Peyer's patch (tissue), 4 donors: ENCODE data around the gene VCAM1. TPM values are rescaled to one million over a fixed set of nuclear protein-coding genes. Genes with fewer than 3 reads are reported as not detected.
A peak's percentile ranks its signal among the peaks of the same experiment; 100 is the strongest.
"Not testable (repeated sequence)": the region's sequence is repeated elsewhere in the genome, so short reads cannot be mapped to it uniquely, and the experiment has no call there.

ENCODE experiments used
- DNase-seq, 3 donors: peaks; one replicate each; pipeline ENCODE4 v3.0.0-alpha.2; 2017 to 2019
- H3K27ac ChIP-seq, 4 donors: fragments of 200-600 bp; sonication (generic); one replicate each; pipeline ENCODE4 v1.5.1; 2016 to 2019
- H3K27me3 ChIP-seq, 2 donors: fragments of 200-600 bp; sonication (generic); one replicate each; pipeline ENCODE4 v1.5.1; 2019
- H3K36me3 ChIP-seq, 3 donors: fragments of 200-600 bp; sonication (generic); one replicate each; pipeline ENCODE4 v1.5.1; 2016 to 2019
- H3K4me1 ChIP-seq, 4 donors: fragments of 200-600 bp; sonication (generic); one replicate each; pipeline ENCODE4 v1.5.1; 2016 to 2019
- H3K4me3 ChIP-seq, 4 donors: fragments of 200-600 bp; sonication (generic); 1 replicate in 3 of 4; 2 replicates in 1 of 4; pipeline ENCODE4 v1.5.1; 2016 to 2019; ENCODE audit warnings: mild to moderate bottlenecking in 1 of 4
- H3K9me3 ChIP-seq, 4 donors: fragments of 200-600 bp; sonication (generic); one replicate each; pipeline ENCODE4 v1.5.1; 2016 to 2019; ENCODE audit warnings: mild to moderate bottlenecking in 1 of 4
- POLR2A ChIP-seq, 2 donors: fragments of 450-650 bp; IDR thresholded peaks; one replicate each; pipeline ENCODE4 v1.5.1; 2017; ENCODE audit warnings: antibody characterized with exemption in 2 of 2, mild to moderate bottlenecking in 2 of 2, moderate library complexity in 2 of 2
- total RNA-seq, 4 donors: library from RNA; depleted of rRNA; stranded (reverse); fragments of >200 nt; gene quantifications; one replicate each; pipeline ENCODE4 v1.1.0, GENCODE V29; 2016
- TF ChIP-seq, protein P1 (sequence below), 6 experiments: fragments of 450-650 bp in 4 of 6; fragments of 200-600 bp in 2 of 6; sonication (generic) in 1 of 6; IDR thresholded peaks; one replicate each; pipeline ENCODE4 v1.5.1; 2017 to 2019; ENCODE audit warnings: antibody characterized with exemption in 6 of 6, mild to moderate bottlenecking in 3 of 6, moderate library complexity in 1 of 6

VCAM1 gene
- total RNA-seq, 4 donors from 2014 or later = 0.88 to 9.1 (median 2.7) TPM

DNA sequence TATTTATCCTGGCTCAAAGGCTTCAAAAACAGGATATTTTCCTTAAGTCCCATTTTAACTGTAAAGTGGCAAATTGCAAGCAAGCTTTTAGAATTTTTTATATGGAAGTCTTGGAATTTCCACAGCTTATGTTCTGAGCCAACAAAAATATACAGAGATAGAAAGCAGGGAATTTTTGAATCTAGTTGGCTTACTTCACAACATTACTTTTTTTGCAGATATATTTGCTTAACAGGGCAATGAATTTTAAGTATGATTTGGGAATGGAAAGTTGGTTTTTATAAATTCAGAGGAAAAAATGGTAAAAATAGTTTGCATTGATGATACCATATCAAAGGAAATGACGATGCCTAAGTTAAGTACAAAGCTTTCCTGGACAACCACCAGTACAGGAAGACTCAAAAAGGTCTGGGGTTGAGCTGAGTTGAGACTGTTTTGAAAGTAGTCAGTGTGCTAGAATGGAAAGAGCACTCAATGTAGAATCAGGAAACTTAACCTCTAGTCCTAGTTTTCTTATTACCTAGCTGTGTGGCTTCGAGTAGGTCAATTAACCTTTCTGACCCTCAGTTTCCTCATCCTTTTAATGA, 11.0 kb upstream of the VCAM1 start:
- no peaks in the 10 kb centered on the region for H3K36me3 ChIP-seq
- H3K4me1 ChIP-seq = no peaks in the 10 kb centered on the region
- no peak for TF ChIP-seq POLR2A (IDR thresholded peaks at IDR 0.05)
- TF ChIP-seq, protein P1, sequence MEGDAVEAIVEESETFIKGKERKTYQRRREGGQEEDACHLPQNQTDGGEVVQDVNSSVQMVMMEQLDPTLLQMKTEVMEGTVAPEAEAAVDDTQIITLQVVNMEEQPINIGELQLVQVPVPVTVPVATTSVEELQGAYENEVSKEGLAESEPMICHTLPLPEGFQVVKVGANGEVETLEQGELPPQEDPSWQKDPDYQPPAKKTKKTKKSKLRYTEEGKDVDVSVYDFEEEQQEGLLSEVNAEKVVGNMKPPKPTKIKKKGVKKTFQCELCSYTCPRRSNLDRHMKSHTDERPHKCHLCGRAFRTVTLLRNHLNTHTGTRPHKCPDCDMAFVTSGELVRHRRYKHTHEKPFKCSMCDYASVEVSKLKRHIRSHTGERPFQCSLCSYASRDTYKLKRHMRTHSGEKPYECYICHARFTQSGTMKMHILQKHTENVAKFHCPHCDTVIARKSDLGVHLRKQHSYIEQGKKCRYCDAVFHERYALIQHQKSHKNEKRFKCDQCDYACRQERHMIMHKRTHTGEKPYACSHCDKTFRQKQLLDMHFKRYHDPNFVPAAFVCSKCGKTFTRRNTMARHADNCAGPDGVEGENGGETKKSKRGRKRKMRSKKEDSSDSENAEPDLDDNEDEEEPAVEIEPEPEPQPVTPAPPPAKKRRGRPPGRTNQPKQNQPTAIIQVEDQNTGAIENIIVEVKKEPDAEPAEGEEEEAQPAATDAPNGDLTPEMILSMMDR (IDR thresholded peaks at IDR 0.05) = no peak
- no peak overlapping the region for H3K27ac ChIP-seq
- no peaks in the 10 kb centered on the region for H3K27me3 ChIP-seq
- no peak for DNase-seq
- no peaks in the 10 kb centered on the region for H3K9me3 ChIP-seq
- no peak overlapping the region for H3K4me3 ChIP-seq

DNA sequence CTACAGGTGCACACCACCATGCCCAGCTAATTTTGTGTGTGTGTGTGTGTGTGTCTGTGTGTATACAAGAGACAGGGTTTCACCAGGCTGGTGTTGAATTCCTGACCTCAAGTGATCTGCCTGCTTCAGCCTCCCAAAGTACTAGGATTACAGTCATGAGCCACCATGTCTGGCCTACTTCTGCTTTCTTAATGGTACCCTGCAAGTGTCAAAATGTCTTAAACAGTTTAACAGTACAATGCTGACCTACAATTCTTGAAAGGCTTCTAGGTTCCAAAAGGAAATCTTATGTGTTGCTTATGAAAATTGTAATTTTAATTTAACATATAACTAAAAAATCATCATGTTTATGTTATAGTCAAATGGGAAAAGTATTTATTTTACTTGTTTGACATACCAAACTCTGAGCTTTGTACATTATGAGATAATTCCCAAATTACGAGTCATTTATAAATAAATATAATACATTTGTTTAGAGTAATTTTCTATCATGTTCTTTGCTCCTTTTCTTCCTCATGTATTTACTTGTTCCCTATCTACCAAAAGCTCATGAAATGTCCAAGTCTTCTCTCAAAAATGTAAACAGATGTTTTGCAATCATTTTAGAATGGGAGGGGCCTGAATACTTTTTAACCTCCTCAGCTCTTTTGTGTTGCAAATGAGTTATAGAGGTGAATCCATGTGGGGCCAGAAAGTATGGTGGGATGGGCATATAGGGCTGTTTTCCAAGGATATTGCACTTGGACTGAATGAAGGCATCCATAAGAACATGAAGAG, 8.4 kb upstream of the VCAM1 start:
- TF ChIP-seq POLR2A (IDR thresholded peaks at IDR 0.05) = no peak
- TF ChIP-seq, protein P1 (IDR thresholded peaks at IDR 0.05) = no peak
- H3K27ac ChIP-seq = no peak overlapping the region
- H3K27me3 ChIP-seq = no peaks in the 10 kb centered on the region
- no peak for DNase-seq
- no peaks in the 10 kb centered on the region for H3K4me1 ChIP-seq
- no peaks in the 10 kb centered on the region for H3K9me3 ChIP-seq
- no peak overlapping the region for H3K4me3 ChIP-seq
- no peaks in the 10 kb centered on the region for H3K36me3 ChIP-seq

DNA sequence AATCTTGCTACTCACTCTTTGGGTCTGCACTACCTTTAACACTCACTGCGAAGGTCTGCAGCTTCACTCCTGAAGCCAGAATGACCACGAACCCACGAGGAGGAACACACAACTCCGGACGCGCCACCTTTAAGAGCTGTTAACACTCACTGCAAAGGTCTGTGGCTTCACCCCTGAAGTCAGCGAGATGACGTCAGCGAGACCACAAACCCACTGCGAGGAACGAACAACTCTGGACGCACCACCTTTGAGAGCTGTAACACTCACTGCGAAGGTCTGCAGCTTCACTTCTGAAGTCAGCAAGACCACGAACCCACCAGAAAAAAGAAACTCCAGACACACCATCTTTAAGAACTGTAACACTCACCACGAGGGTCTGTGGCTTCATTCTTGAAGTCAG, 6.5 kb upstream of the VCAM1 start:
- peak in 2 of 3 donors; percentile 20 to 67 for DNase-seq
- H3K36me3 ChIP-seq = not testable (repeated sequence)

DNA sequence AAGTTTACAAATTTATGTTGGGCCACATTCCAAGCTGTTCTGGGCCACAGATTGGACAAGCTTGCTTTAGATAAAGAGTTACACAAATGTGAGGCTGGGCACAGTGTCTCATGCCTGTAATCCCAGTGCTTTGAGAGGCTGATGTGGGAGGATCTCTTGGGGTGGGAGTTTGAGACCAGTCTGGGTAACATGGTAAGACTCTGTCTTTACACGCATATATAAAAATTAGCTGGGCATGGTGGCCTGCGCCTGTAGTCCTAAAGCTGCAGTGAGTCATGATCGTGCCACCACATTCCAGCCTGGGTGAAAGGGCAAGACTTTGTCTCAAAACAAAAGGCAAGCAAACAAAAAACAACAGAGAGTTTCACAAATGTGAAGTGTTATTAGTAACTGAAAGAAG, 5.9 kb upstream of the VCAM1 start:
- Histone ChIP-seq H3K9me3 (no peaks in the 10 kb centered on the region), H3K36me3 (no peaks in the 10 kb centered on the region), H3K27me3 (no peaks in the 10 kb centered on the region), H3K27ac (no peak overlapping the region), H3K4me3 (no peak overlapping the region), H3K4me1 (no peaks in the 10 kb centered on the region)
- DNase-seq = no peak
- TF ChIP-seq POLR2A (IDR thresholded peaks at IDR 0.05) = no peak
- TF ChIP-seq, protein P1 (IDR thresholded peaks at IDR 0.05) = no peak

More for the DNA sequence above, 6.5 kb upstream of the VCAM1 start:
- not testable (repeated sequence) for H3K4me1 ChIP-seq, H3K4me3 ChIP-seq, H3K9me3 ChIP-seq, H3K27ac ChIP-seq, H3K27me3 ChIP-seq

DNA sequence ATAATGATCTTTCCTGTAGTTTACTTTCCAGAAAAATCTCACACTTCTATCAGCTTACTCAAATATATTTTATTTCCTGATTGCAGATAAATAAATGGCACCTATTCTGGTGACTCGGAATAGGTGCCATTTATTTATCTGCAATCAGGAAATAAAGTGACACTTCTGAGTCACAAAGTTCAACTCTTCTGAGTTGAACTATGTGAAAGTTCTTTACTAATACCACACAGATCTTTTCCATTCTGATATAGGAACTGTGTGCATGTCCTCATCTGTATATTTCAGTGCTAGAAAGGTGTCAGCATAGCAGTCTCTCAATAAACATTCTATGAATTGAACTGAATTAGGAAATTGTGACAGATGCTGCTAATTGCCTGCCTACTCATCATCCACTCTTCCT, 4.9 kb upstream of the VCAM1 start:
- no peak for DNase-seq
- no peaks in the 10 kb centered on the region for H3K4me1 ChIP-seq
- H3K9me3 ChIP-seq = no peaks in the 10 kb centered on the region
- H3K27ac ChIP-seq = no peak overlapping the region
- no peak overlapping the region for H3K4me3 ChIP-seq
- H3K27me3 ChIP-seq = no peaks in the 10 kb centered on the region
- no peaks in the 10 kb centered on the region for H3K36me3 ChIP-seq
- TF ChIP-seq, protein P1 (IDR thresholded peaks at IDR 0.05) = no peak
- TF ChIP-seq POLR2A (IDR thresholded peaks at IDR 0.05) = no peak

DNA sequence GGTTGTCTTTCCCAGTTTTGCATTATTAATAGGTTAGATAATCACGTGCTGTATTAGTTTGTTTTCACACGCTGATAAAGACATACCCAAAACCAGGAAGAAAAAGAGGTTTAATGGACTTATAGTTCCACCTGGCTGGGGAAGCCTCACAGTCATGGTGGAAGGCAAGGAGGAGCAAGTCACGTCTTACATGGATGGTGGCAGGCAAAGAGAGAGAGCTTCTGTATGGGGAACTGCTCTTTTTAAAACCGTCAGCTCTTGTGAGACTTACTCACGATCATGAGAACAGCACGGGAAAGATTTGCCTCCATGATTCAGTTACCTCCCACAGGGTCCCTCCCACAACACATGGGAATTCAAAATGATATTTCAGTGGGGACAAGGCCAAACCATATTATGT, 2.3 kb upstream of the VCAM1 start:
- Histone ChIP-seq H3K27ac (no peak overlapping the region), H3K27me3 (no peaks in the 10 kb centered on the region), H3K36me3 (no peaks in the 10 kb centered on the region), H3K4me1 (no peaks in the 10 kb centered on the region), H3K4me3 (no peak overlapping the region), H3K9me3 (no peaks in the 10 kb centered on the region)
- TF ChIP-seq, protein P1 (IDR thresholded peaks at IDR 0.05) = no peak
- TF ChIP-seq POLR2A (IDR thresholded peaks at IDR 0.05) = no peak
- no peak for DNase-seq
